Stomach smooth muscle (tissue), 2 donors: ENCODE results near the gene MEAK7.

Experiments
- H3K27ac ChIP-seq: one replicate; pipeline ENCODE4 v1.7.0; 2013; ENCODE audit warnings: mild to moderate bottlenecking, low read length, inconsistent platforms
- H3K27me3 ChIP-seq, 2 donors: one replicate each; pipeline ENCODE4 v1.7.0; 2013; ENCODE audit warnings: low read length in 2 of 2; ENCODE audit not compliant: insufficient read depth in 2 of 2, control insufficient read depth in 1 of 2
- H3K36me3 ChIP-seq, 2 donors: one replicate each; pipeline ENCODE4 v1.7.0; 2013; ENCODE audit warnings: low read length in 2 of 2; ENCODE audit not compliant: control insufficient read depth in 2 of 2, insufficient read depth in 2 of 2
- H3K4me1 ChIP-seq: one replicate; pipeline ENCODE4 v1.7.0; 2013; ENCODE audit warnings: low read length; ENCODE audit not compliant: control insufficient read depth, insufficient read depth
- H3K4me3 ChIP-seq, 2 donors: one replicate each; pipeline ENCODE4 v1.7.0; 2013; ENCODE audit warnings: low read length in 2 of 2
- H3K9ac ChIP-seq, 2 donors: one replicate each; pipeline ENCODE4 v1.7.0; 2013; ENCODE audit warnings: low read length in 2 of 2, mild to moderate bottlenecking in 1 of 2
- H3K9me3 ChIP-seq, 2 donors: one replicate each; pipeline ENCODE4 v1.7.0; 2013; ENCODE audit warnings: low read length in 2 of 2; ENCODE audit not compliant: control insufficient read depth in 2 of 2
- donor health status: healthy.
- donor health status: Pancreatic carcinoma.

MEAK7 gene

DNA sequence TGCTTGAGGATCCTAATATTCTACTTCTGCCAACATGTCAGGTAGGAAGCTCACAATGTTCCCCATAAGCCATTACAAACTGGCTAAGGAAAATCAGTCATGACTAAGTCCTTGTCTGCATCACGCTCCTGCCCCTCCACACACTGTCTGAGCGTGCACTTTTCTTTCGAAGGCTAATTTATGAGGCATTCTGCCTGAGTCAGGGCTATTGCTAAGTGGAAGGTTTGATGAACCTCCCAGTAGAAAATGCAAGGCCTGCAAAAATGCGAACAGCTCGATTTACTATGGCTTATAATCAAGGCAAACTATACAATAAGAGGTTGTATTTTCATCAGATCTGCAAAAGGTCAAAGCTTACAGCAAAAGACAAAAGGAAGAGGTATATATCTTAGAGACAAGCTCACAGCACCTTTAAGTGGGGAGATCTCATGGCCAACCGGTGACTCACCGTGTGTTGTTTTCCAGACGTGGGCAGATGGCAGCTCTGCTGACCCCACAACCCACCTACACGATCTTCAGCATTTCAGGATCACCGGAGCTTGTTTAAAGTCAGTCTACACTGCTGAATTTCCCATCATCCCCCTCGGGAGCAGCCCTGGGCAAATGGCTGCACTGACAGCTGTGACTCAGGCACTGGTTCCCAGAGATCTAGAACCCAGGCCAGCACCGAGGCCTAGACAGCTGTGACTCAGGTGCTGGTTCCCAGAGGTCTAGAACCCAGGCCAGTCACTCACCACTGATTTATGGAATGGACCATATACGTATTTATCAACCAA is 26.1 kb downstream of the MEAK7 start:
- peaks cover 5 to 22% of the 10 kb centered on the region in 2 donors for H3K36me3 ChIP-seq
- H3K27me3 ChIP-seq: no peaks in the 10 kb centered on the region
- no peak overlapping the region for H3K27ac ChIP-seq
- H3K4me3 ChIP-seq: no peak overlapping the region
- H3K4me1 ChIP-seq: peaks cover 4% of the 10 kb centered on the region
- no peak overlapping the region for H3K9ac ChIP-seq
- H3K9me3 ChIP-seq: no peaks in the 10 kb centered on the region

- Histone ChIP-seq H3K27me3 (no peaks in the 10 kb centered on the region), H3K9ac (no peak overlapping the region), H3K4me1 (peaks cover under 1% of the 10 kb centered on the region), H3K4me3 (no peak overlapping the region), H3K27ac (no peak overlapping the region), H3K9me3 (no peaks in the 10 kb centered on the region), H3K36me3 (peaks cover 5 to 17% of the 10 kb centered on the region in 2 donors)
Measured at GRCh38 chr16:84477661-84478060, 26.8 kb downstream of the MEAK7 start.

DNA sequence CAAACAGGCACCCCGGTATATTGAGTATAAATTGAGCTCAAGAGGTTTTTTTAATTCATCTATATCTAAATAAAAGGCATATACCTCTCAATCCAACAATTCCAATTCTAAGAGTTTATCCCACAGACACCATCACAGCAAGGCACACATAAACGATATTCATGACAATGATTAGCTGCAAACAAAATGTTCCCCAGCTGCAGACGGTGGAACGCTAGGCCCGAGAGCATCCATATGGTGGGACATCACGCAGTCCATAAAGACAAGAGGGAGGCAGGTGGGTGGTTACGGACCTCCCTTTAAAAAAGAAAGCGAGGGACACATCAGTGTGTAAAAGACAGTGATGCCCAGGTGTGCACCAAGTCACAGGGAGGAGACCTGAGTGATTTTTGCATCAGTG is 28.1 kb downstream of the MEAK7 start:
- H3K27me3 ChIP-seq: no peaks in the 10 kb centered on the region
- H3K27ac ChIP-seq: no peak overlapping the region
- H3K4me1 ChIP-seq: no peaks in the 10 kb centered on the region
- peaks cover 5 to 11% of the 10 kb centered on the region in 2 donors for H3K36me3 ChIP-seq
- no peak overlapping the region for H3K9ac ChIP-seq
- no peak overlapping the region for H3K4me3 ChIP-seq
- H3K9me3 ChIP-seq: no peaks in the 10 kb centered on the region

GRCh38 chr16:84475643-84476240 is 28.7 kb downstream of the MEAK7 start:
- peaks cover 5 to 8% of the 10 kb centered on the region in 2 donors for H3K36me3 ChIP-seq
- H3K4me3 ChIP-seq: no peak overlapping the region

DNA sequence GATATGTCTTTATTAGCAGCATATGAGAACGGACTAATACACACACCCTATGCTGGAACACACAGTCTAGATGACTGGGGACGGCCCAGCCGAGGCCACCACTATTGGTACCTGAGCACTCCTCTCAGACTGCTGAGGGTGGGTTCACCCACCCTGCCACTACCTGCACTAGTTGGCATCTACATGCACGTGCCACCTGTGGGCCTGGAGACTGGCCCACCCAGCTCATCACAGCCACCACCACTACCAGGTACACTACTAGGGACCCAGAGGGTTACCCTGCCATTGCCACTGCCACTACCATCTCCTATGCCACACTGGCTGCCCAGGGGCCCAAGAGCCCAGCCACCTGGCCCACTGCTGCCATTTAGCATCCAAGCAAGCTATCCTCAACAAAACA is 32.5 kb downstream of the MEAK7 start:
- Histone ChIP-seq H3K9me3 (peaks cover 4 to 7% of the 10 kb centered on the region in 2 donors), H3K4me1 (no peaks in the 10 kb centered on the region), H3K27me3 (no peaks in the 10 kb centered on the region), H3K9ac (no peak overlapping the region), H3K27ac (no peak overlapping the region), H3K4me3 (no peak overlapping the region), H3K36me3 (peaks cover 7 to 10% of the 10 kb centered on the region in 2 donors)

More at GRCh38 chr16:84475643-84476240, 28.7 kb downstream of the MEAK7 start:
- Histone ChIP-seq H3K9me3 (no peaks in the 10 kb centered on the region), H3K27me3 (no peaks in the 10 kb centered on the region), H3K27ac (no peak overlapping the region), H3K9ac (no peak overlapping the region), H3K4me1 (no peaks in the 10 kb centered on the region)

DNA sequence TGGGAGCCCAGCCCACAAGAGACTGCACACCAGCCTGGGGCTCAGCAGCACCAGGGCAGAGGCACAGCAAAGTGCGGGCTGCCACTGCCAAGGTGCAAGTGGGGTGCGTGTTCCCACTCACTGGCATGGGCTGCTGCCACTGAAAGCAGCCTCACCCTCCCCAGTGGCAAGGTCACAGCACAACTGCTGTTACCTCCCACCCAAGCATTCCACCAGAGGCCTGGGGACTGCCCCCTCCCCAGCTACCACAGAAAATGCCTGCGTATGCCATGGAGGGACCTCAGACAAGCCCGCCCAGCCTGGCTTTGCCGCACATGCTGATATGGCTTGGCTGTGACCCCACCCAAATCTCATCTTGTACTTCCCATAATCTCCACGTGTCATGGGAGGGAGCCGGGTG is 33.1 kb downstream of the MEAK7 start:
- Histone ChIP-seq H3K9ac (no peak overlapping the region), H3K36me3 (peaks cover 10 to 11% of the 10 kb centered on the region in 2 donors), H3K9me3 (peaks cover 4 to 7% of the 10 kb centered on the region in 2 donors), H3K27me3 (no peaks in the 10 kb centered on the region), H3K27ac (no peak overlapping the region), H3K4me1 (no peaks in the 10 kb centered on the region), H3K4me3 (no peak overlapping the region)

- no peaks in the 10 kb centered on the region for H3K4me1 ChIP-seq
- peaks cover 4 to 7% of the 10 kb centered on the region in 2 donors for H3K9me3 ChIP-seq
- no peak overlapping the region for H3K27ac ChIP-seq
- H3K4me3 ChIP-seq: no peak overlapping the region
- peaks cover 10 to 11% of the 10 kb centered on the region in 2 donors for H3K36me3 ChIP-seq
- H3K9ac ChIP-seq: no peak overlapping the region
- no peaks in the 10 kb centered on the region for H3K27me3 ChIP-seq
Measured at GRCh38 chr16:84467709-84468108, 36.8 kb downstream of the MEAK7 start.

- no peaks in the 10 kb centered on the region for H3K27me3 ChIP-seq
- H3K27ac ChIP-seq: no peak overlapping the region
- peaks cover 4 to 7% of the 10 kb centered on the region in 2 donors for H3K9me3 ChIP-seq
- no peak overlapping the region for H3K9ac ChIP-seq
- H3K4me1 ChIP-seq: no peaks in the 10 kb centered on the region
- H3K4me3 ChIP-seq: no peak overlapping the region
- peaks cover 11% of the 10 kb centered on the region in 2 donors for H3K36me3 ChIP-seq
Measured at GRCh38 chr16:84467256-84467655, 37.2 kb downstream of the MEAK7 start.

DNA sequence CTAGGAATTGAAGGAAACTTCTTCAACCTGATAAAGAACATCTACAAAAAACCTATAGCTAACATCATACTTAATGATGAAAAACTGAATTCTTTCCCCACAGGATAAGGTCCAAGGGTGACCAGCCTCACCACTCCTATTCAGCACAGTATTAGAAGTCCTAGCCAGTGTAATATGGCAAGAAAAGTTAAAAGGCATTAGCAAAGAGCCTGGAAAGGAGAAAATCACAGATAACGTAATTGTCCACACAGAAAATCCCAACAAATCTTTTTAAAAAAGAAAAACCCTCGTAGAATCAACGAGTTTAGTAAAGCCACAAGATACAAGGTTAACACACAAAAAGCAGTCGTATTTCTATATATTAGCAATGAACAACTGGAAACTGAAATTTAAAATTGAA is 37.8 kb downstream of the MEAK7 start:
- Histone ChIP-seq H3K4me1 (no peaks in the 10 kb centered on the region), H3K36me3 (peaks cover 11 to 12% of the 10 kb centered on the region in 2 donors), H3K27me3 (no peaks in the 10 kb centered on the region), H3K27ac (no peak overlapping the region), H3K4me3 (no peak overlapping the region), H3K9ac (no peak overlapping the region), H3K9me3 (peaks cover 4 to 7% of the 10 kb centered on the region in 2 donors)

- Histone ChIP-seq H3K4me1 (no peaks in the 10 kb centered on the region), H3K27ac (no peak overlapping the region), H3K27me3 (no peaks in the 10 kb centered on the region), H3K36me3 (peaks cover 11 to 12% of the 10 kb centered on the region in 2 donors), H3K4me3 (no peak overlapping the region), H3K9ac (no peak overlapping the region), H3K9me3 (peaks cover 4 to 7% of the 10 kb centered on the region in 2 donors)
Measured at GRCh38 chr16:84465154-84465553, 39.3 kb downstream of the MEAK7 start.

GRCh38 chr16:84464116-84464515 is 40.3 kb downstream of the MEAK7 start:
- H3K36me3 ChIP-seq: peaks cover 11 to 12% of the 10 kb centered on the region in 2 donors
- H3K27ac ChIP-seq: no peak overlapping the region
- H3K4me3 ChIP-seq: no peak overlapping the region
- H3K9me3 ChIP-seq: peaks cover 4 to 7% of the 10 kb centered on the region in 2 donors
- no peak overlapping the region for H3K9ac ChIP-seq
- H3K27me3 ChIP-seq: no peaks in the 10 kb centered on the region
- no peaks in the 10 kb centered on the region for H3K4me1 ChIP-seq
